AG09319 (cell line): Measurements from ENCODE around the gene DMD.

Source experiments
- DNase-seq: peaks from one replicate; pipeline ENCODE4 v3.0.0-alpha.2; 2010; ENCODE audit warnings: low read depth; ENCODE audit errors: extremely low read depth
- TF ChIP-seq, protein P1 (sequence below): IDR thresholded peaks from 2 replicates; pipeline ENCODE4 v1.5.1; 2011; ENCODE audit warnings: low read depth, mild to moderate bottlenecking, inconsistent platforms, low read length, moderate library complexity

DMD gene

GRCh38 chrX:32572644-32573043 is 638.7 kb downstream of the DMD start:
- DNase-seq = no peak
- TF ChIP-seq, protein P1, sequence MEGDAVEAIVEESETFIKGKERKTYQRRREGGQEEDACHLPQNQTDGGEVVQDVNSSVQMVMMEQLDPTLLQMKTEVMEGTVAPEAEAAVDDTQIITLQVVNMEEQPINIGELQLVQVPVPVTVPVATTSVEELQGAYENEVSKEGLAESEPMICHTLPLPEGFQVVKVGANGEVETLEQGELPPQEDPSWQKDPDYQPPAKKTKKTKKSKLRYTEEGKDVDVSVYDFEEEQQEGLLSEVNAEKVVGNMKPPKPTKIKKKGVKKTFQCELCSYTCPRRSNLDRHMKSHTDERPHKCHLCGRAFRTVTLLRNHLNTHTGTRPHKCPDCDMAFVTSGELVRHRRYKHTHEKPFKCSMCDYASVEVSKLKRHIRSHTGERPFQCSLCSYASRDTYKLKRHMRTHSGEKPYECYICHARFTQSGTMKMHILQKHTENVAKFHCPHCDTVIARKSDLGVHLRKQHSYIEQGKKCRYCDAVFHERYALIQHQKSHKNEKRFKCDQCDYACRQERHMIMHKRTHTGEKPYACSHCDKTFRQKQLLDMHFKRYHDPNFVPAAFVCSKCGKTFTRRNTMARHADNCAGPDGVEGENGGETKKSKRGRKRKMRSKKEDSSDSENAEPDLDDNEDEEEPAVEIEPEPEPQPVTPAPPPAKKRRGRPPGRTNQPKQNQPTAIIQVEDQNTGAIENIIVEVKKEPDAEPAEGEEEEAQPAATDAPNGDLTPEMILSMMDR = no peak

GRCh38 chrX:32571579-32571978 is 639.8 kb downstream of the DMD start:
- TF ChIP-seq, protein P1 = no peak
- DNase-seq = no peak

GRCh38 chrX:32562261-32562660 is 649.1 kb downstream of the DMD start:
- no peak for DNase-seq
- TF ChIP-seq, protein P1 = no peak

- no peak for DNase-seq
- TF ChIP-seq, protein P1 = no peak
These were observed 666.2 kb downstream of the DMD start for GRCh38 chrX:32545101-32545500.

- TF ChIP-seq, protein P1 = no peak
- DNase-seq = no peak
These were observed 672.8 kb downstream of the DMD start for GRCh38 chrX:32538554-32538953.

DNA sequence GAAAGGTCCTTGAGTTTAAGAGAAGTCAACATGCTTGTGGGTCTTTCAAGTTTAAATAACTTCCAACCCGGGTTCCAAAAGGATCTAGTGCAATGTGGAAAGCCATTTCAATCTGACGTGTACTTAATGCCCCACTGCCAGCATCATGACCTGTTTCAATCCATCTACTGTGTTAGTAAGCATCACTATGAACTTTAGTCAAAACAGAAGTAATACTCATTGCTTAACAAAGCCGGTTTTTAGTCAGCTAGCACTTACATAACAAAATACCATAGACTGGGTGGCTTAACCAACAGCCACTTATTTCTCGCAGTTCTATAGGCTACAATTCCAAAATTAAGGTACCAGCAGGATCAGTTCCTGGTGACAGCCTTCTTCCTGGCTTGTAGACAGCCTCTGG is 677.5 kb downstream of the DMD start:
- DNase-seq = no peak
- TF ChIP-seq, protein P1 = no peak

- DNase-seq = no peak
- TF ChIP-seq, protein P1 = no peak
These were observed 679.1 kb downstream of the DMD start for GRCh38 chrX:32532262-32532661.
